Fibroblast of pulmonary artery (primary cell): ENCODE data around the gene PLEKHG3.

ENCODE experiments used
- DNase-seq: peaks from one replicate; pipeline ENCODE4 v3.0.0-alpha.2; 2010; ENCODE audit warnings: low read depth
- H3K4me3 ChIP-seq: replicated peaks from 2 replicates; pipeline ENCODE4 v1.5.1; 2011; ENCODE audit warnings: low read depth, mild to moderate bottlenecking, control low read depth, low read length, moderate library complexity
- TF ChIP-seq, protein P1 (sequence below): IDR thresholded peaks from 2 replicates; pipeline ENCODE4 v1.5.1; 2011; ENCODE audit warnings: mild to moderate bottlenecking, control low read depth, low read length, inconsistent platforms; ENCODE audit errors: missing control alignments

PLEKHG3 gene

DNA sequence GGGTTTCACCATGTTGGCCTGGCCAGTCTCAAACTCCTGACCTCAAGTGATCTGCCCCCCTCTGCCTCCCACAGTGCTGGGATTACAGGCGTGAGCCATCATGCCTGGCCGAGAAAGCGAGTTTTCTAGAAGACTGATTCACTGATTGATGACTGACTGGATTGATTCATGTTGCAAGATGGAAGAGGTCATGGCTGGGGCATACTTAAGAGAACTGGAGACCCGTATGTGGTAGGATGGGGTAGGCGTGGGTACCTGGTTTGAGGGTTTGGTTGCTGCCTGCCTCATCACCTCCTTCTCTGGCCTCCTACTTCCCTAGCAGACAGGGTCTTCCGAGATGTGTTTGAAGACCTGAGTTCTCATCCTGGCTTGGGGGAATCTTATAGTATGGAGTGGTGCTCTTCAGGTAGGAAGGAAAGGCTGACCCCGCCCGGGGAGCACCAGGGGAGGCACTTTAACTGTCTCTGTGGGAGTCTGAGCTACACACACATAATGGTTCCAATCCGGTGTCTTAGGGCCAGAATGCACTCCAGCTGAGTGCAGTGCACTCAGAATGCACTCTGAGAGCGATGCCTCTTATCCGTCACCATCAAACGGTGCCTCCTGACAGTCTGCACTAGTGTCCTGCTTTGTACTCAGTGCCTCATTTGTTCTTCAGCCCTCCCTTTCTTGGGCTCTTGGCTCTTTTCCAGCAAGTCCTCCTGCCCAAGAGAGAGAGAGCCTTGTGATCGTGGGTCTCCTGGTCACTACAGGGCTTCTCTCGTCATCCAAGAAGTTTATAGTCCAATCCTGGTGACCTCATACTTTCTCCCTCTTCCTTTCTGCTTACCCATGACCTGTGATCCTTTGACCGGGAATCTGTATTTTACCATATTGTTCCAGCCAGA, 19.7 kb downstream of the PLEKHG3 start:
- TF ChIP-seq, protein P1, sequence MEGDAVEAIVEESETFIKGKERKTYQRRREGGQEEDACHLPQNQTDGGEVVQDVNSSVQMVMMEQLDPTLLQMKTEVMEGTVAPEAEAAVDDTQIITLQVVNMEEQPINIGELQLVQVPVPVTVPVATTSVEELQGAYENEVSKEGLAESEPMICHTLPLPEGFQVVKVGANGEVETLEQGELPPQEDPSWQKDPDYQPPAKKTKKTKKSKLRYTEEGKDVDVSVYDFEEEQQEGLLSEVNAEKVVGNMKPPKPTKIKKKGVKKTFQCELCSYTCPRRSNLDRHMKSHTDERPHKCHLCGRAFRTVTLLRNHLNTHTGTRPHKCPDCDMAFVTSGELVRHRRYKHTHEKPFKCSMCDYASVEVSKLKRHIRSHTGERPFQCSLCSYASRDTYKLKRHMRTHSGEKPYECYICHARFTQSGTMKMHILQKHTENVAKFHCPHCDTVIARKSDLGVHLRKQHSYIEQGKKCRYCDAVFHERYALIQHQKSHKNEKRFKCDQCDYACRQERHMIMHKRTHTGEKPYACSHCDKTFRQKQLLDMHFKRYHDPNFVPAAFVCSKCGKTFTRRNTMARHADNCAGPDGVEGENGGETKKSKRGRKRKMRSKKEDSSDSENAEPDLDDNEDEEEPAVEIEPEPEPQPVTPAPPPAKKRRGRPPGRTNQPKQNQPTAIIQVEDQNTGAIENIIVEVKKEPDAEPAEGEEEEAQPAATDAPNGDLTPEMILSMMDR, result no peak
- DNase-seq, result no peak
- no peak overlapping the region for H3K4me3 ChIP-seq

DNA sequence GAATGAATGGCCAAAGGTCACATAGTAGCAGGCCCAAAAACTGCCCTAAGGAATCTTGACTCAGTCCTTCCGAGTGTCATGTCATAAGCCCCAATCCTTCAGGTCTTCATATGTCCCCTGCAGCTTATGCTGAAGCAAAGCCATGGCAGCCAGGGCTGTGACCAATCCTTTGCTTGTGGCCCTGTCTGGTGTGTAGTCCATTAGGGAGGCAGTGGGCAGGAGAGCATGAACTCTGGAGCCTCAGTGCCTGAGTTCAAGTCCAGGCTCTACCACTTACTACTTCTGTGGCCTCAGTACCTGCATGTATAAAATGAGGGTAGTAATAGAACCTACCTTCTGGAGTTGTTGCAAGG, 20.3 kb downstream of the PLEKHG3 start:
- no peak overlapping the region for H3K4me3 ChIP-seq
- TF ChIP-seq, protein P1, result no peak
- DNase-seq, result no peak

DNA sequence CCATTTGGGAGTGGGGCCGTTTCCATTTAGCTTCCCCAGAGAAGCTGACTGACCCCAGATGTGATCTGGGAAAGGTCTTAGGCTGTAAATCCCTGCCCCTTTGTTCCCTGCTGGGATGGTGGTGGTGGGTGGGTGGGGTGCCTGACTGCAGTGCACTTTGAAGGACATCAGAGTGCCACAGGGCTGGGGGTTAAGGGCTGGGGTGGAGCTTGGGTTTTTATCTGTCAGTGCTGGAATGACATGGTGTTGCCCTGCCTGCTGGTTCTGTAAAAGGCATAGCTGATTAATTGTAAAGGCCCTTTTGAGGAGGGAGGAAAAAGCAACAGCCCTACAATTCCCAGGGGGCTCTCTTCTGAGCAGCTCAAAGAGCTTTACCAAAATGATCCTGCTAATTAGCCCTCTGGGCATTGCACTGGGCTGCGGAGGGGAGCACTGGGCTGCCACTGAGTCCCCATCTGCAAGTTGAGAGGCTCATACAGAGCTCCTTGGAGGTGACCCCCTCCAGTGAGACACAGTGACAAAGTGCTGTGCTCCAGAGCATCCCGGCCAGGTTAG, 21.1 kb downstream of the PLEKHG3 start:
- no peak for DNase-seq

DNA sequence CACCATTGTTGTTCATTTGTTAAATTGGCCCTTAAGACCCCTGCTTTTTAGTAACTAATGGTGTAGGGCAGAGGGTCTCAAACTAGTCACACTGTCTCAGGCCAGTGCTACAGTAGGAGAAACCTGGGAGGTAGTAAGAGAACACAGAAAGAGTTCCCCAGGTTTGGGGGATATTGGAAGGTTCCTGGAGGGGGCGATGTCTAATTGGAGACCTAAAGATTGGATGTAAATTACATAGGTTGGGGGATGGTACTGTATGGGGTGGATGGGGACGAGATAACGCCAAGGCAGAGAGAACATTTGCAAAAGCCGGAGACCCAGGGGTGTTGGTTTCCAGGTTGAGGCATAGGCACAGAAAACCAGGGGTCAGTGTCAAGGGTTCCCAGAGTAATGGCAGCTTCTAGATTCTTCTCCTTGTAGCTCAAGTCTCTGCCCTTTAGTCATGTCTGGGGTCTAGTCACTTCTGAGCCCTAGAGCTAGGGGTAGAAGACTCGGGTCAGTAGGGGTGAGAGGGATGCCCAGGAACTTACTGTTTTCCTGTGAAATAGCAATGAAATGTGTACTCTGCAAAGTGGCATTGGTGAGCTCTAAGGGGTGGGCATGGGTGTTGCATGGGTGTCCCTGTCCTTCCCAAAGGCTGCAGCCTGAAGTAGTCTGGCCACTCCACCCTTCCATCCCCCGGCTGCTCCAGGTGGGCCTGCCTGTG, 21.8 kb downstream of the PLEKHG3 start:
- H3K4me3 ChIP-seq, result no peak overlapping the region
- DNase-seq, result no peak
- TF ChIP-seq, protein P1, result no peak

More for the DNA sequence above, 21.1 kb downstream of the PLEKHG3 start:
- TF ChIP-seq, protein P1, result no peak
- no peak overlapping the region for H3K4me3 ChIP-seq

DNA sequence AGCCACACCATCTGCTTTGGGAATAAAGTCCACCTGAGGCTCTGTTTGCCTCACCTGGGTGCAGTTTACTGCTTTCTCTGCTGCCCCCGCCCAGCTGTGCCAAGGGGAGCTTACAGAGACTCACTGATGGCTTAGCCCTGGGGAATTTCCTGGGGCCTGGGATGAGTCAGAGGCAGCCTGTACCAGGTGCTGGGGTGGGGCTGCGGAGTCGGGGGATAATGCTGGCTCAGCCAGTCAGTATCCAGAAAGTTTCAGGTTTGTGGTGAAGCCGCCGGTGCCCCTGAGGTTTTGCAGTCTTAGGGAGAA, 22.3 kb downstream of the PLEKHG3 start:
- DNase-seq, result no peak
- TF ChIP-seq, protein P1, result no peak
- H3K4me3 ChIP-seq, result no peak overlapping the region

DNA sequence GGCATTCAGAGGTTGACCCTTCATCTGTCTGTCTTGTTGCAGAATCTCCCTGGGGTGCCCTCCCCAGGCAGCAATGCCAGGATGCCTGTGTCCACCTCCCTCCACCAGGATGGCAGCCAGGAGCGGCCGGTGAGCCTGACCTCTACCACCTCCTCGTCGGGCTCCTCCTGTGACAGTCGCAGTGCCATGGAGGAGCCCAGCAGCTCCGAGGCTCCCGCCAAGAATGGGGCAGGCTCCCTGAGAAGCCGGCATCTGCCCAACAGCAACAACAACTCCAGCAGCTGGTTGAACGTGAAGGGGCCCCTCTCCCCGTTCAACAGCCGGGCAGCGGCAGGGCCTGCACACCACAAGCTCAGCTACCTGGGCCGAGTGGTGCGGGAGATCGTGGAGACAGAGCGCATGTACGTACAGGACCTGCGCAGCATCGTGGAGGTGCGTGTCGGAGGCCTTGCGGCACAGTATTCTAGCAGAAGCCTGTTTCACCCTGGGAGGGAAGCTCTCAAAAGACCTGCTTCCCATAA, 23.4 kb downstream of the PLEKHG3 start:
- no peak overlapping the region for H3K4me3 ChIP-seq
- no peak for DNase-seq
- TF ChIP-seq, protein P1, result no peak
